HT-29 (cell line): ENCODE measurements around the gene DNPH1. TPM values are rescaled to one million over a fixed set of nuclear protein-coding genes. Genes with fewer than 3 reads are reported as not detected.
A peak's percentile ranks its signal among the peaks of the same experiment; 100 is the strongest.

ENCODE experiments used
- DNase-seq: peaks from one replicate; pipeline ENCODE4 v3.0.0-alpha.2; 2015; ENCODE audit warnings: low spot score
- total RNA-seq: library from RNA; depleted of rRNA; stranded (reverse); fragments of >200 nt; shearing (Covaris generic); gene quantifications from 2 replicates; pipeline ENCODE4 v1.2.3, GENCODE V29; 2014

The DNPH1 gene
- total RNA-seq, 1 experiment from 2014 or later, result 130 TPM

GRCh38 chr6:43263314-43264178 lies 34.3 kb upstream of the DNPH1 start:
- DNase-seq, result peak; percentile 86

DNA sequence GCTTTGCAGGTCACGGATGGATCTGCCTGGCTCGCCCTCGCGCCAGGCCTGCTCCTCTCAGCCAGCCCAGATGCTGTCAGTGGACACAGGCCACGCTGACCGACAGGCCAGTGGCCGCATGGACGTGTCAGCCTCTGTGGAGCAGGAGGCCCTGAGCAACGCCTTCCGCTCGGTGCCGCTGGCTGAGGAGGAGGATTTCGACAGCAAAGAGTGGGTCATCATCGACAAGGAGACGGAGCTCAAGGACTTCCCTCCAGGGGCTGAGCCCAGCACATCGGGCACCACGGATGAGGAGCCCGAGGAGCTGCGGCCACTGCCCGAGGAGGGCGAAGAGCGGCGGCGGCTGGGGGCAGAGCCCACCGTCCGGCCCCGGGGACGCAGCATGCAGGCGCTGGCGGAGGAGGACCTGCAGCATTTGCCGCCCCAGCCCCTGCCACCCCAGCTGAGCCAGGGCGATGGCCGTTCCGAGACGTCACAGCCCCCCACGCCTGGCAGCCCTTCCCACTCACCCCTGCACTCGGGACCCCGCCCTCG lies 33.6 kb upstream of the DNPH1 start:
- DNase-seq, result no peak

- DNase-seq, result no peak
These were observed 32.9 kb upstream of the DNPH1 start for GRCh38 chr6:43262000-43262779.

GRCh38 chr6:43261198-43261597 lies 31.9 kb upstream of the DNPH1 start:
- no peak for DNase-seq

- DNase-seq, result no peak
These were observed 31.5 kb upstream of the DNPH1 start for GRCh38 chr6:43260791-43261190.

DNA sequence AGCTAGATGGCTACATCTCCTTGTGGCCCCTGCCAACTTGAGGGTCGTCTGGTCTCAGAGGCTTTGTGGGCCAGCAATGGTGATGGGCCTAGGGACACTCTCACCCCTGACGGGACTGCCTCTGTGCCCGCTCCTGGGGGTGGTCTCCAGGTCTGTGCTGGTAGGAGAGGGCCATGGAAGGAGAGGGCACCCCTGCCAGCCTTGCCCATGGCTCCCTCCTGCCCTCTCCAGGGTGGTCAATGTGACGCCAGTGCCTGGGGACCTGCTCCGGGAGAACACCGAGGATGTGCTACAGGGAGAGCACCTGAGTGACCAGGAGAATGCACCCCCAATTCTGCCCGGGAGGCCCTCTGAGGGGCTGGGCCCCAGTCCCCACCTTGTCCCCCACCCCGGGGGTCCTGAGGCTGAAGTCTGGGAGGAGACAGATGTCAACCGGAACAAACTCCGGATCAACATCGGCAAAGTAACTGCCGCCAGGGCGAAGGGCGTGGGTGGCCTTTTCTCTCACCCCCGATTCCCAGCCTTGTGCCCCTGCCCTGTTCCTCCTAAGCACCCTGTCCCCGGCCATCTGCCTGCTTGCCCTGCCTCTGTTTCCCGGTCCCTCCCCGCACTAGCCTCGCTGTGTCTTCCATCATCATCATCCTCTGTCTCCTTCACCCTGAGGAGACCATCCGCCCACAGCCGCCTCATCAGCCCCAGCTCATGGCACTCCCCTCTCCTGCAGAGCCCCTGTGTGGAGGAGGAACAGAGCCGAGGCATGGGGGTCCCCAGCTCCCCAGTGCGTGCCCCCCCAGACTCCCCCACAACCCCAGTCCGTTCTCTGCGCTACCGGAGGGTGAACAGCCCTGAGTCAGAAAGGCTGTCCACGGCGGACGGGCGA lies 29.8 kb upstream of the DNPH1 start:
- no peak for DNase-seq

DNA sequence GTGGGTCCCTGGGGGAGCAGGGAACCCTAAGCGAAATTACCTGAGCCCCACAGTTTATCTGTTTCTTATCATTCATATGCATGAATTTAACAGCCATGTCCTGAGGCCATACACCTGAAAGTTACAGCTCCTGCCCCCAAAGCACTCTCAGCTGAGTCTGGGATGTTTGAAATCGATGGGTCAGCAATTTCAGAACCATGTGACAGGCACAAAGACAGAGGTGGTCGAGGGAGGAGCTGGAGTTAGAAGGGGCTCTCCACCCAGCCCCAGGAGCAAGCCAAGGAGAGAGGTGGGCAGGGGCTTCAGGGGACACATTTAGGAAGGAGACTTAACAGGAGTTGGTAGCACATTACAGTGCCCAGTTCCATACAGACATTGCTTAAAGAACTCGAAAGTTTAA lies 28.9 kb upstream of the DNPH1 start:
- DNase-seq, result no peak

- no peak for DNase-seq
These were observed 28.3 kb upstream of the DNPH1 start for GRCh38 chr6:43257367-43258145.

- DNase-seq, result no peak
These were observed 27.5 kb upstream of the DNPH1 start for GRCh38 chr6:43256670-43257366.

DNA sequence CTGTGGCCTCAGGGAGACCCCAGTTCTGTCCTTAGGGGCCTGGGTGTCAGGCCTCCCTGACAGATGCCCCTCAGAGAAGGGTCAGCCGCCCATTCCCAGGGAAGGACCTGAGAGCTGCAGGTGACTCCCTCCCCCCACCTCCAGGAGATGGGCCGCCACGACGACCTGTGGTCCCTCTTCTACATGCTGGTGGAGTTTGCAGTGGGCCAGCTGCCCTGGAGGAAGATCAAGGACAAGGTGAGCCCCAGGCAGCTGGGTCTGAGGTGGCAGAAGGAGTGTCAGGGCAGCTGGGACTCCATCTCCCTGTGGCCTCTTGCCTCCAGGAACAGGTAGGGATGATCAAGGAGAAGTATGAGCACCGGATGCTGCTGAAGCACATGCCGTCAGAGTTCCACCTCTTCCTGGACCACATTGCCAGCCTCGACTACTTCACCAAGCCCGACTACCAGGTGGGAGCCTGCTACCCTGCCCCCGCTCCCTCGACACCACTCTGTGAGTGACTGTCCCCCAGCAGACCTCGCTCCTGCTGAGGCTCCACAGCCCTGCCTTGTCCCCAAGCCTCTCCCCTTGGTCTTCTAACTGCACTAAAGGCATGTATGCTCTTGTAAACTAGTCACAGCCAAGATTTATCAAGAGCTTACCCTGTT lies 26.2 kb upstream of the DNPH1 start:
- DNase-seq, result no peak

- DNase-seq, result no peak
These were observed 25.6 kb upstream of the DNPH1 start for GRCh38 chr6:43254846-43255245.

DNA sequence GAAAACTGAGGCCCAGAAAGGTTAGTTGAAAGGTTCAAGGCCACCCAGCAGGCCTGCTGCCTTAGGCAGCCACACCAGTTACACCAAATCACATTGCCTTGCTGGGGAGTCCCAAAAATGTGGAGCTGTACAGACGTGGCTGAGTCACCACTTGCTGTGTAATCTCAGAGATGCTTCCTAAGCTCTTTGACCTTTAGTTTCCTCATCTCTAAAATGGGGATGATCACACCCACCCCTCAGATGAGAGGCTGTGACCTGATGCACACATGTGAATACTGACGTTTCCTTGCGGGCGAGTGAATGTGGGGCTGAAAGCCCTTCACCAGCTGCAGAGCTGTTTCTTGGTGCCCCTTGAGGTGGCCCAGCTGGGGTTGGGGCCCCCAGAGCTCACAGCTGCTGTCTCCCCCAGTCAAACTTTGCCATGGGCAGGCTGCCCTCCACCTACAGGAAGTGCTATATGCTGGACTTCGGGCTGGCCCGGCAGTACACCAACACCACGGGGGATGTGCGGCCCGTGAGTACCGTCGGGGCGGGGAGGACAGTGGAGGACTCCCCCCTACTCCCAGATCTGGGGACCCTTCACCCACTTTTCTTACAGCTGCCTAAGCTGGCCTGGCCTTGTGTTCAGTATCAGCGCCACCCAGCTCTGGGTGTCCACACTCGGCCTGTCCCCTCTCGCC lies 25.0 kb upstream of the DNPH1 start:
- no peak for DNase-seq

DNA sequence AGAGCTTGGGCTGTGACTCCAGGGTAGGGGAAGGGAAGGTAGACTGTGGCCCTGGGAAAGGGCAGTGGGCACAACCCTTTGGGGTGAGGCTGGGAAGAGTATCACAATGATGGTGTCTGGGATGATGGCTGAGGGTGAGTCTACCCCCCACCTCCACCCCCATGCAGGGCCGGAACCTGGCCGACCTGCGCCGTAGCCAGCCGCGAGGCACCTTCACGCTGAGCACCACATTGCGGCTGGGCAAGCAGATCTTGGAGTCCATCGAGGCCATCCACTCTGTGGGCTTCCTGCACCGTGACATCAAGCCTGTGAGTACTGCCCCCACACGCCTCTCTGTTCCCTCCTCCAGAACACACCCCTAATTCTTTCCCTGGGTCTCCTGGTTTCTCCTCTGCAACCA lies 24.1 kb upstream of the DNPH1 start:
- no peak for DNase-seq

DNA sequence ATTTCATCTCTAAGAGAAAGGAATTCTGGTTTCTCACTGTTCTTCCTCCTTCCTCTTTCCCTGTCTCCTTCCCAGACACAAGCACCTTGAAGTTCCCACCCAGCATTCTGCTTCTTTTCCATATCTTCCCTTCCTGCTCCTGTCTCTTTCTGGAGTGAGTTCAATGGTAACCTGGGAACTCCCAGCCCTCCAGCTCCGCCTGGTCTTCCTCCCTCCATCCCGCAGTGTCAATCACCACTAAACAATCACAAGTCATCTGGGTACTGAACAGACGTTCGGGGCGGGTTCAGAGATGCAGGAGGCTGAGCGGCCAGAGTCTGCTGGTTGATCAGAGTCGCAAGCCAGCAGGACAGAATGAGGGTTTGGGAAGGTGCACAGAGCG lies 21.7 kb upstream of the DNPH1 start:
- peak; percentile 37 for DNase-seq

DNA sequence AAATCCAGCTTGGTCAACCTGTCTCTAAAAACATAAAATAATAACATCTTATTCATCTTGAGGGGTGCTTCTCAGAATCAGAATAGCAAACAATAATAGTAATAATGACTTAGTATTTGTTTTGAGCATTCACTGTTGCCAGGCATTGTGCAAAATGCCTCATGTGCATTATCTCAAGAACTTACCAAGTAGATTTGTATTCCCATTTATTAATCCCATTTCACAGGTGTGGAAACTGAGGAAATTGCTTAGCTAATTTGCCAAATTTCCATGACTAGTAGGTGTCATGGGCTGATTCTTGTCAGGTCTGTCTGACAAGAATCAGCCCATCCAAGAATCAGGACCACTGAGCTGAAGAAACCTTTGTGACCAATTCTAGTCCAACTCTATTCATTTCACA lies 19.5 kb upstream of the DNPH1 start:
- no peak for DNase-seq

- DNase-seq, result no peak
These were observed 18.8 kb upstream of the DNPH1 start for GRCh38 chr6:43248101-43248500.

- peak; percentile 69 for DNase-seq
These were observed 18.1 kb upstream of the DNPH1 start for GRCh38 chr6:43247114-43247999.
